ENCODE measurements around the gene RBM10.
A peak's percentile ranks its signal among the peaks of the same experiment; 100 is the strongest.

Gene RBM10

GRCh38 chrX:47218920-47219815 is 74.1 kb downstream of the RBM10 start:
- H3K4me3 Mint-ChIP-seq: peak overlapping the region; percentile 82
- no peaks in the 10 kb centered on the region for H3K27me3 Mint-ChIP-seq
- H3K27ac Mint-ChIP-seq: peak overlapping the region; percentile 92
- intact Hi-C loops (cut with micrococcal nuclease): loop anchor here (1.0 kb wide), 1 partner anchor 14 kb away; the partner anchor contains the start of gene USP11
- H3K36me3 Mint-ChIP-seq (ENCODE audit: low read depth): peaks cover 80% of the 10 kb centered on the region
- H3K4me1 Mint-ChIP-seq (ENCODE audit: low read depth): peaks cover 66% of the 10 kb centered on the region
- no peaks in the 10 kb centered on the region for H3K9me3 Mint-ChIP-seq

GRCh38 chrX:47221756-47222155 is 76.7 kb downstream of the RBM10 start:
- Mint-ChIP-seq H3K27ac (no peak overlapping the region), H3K27me3 (no peaks in the 10 kb centered on the region), H3K4me1 (ENCODE audit: low read depth) (peaks cover 64% of the 10 kb centered on the region), H3K36me3 (ENCODE audit: low read depth) (peaks cover 80% of the 10 kb centered on the region), H3K4me3 (no peak overlapping the region), H3K9me3 (no peaks in the 10 kb centered on the region)
- intact Hi-C loops (cut with micrococcal nuclease): no loop called here

GRCh38 chrX:47222751-47223350 is 77.8 kb downstream of the RBM10 start:
- no peaks in the 10 kb centered on the region for H3K9me3 Mint-ChIP-seq
- no peak overlapping the region for H3K27ac Mint-ChIP-seq
- peaks cover 90% of the 10 kb centered on the region for H3K36me3 Mint-ChIP-seq (ENCODE audit: low read depth)
- no peaks in the 10 kb centered on the region for H3K27me3 Mint-ChIP-seq
- intact Hi-C loops (cut with micrococcal nuclease): no loop called here
- no peak overlapping the region for H3K4me3 Mint-ChIP-seq
- peaks cover 56% of the 10 kb centered on the region for H3K4me1 Mint-ChIP-seq (ENCODE audit: low read depth)

DNA sequence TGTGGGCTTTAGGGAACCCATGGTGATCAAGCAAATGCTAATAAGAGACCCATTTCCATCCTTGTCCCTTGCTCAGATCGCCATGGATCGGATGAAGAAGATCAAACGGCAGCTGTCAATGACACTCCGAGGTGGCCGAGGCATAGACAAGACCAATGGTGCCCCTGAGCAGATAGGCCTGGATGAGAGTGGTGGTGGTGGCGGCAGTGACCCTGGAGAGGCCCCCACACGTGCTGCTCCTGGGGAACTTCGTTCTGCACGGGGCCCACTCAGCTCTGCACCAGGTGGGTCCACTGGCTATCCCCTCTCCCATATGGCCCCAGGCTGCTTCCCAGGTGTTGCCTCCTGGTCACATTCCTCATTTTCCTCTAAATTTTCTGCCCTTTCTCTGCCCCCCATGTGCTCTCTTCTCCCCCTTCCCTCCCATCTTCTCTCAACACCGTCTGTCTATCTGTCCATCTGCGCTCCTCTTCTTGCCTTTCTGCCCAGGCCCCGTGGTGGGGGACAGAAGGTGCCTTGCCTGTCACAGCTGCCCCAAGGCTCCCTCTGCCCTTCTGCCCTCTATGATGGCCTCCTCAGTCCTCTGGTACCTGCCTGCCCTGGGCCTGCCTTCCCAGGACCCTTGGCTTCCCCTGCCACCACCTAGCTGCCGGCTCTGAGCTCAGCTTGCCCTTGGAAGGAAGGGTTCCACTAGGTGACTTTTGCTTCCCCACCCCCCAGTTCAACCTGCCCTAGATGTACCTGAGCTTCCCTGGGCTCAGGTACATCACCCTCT is 78.6 kb downstream of the RBM10 start:
- intact Hi-C loops (cut with micrococcal nuclease): no loop called here
- H3K4me1 Mint-ChIP-seq (ENCODE audit: low read depth): peaks cover 56% of the 10 kb centered on the region
- H3K4me3 Mint-ChIP-seq: no peak overlapping the region
- peak overlapping the region; percentile 51 for H3K27ac Mint-ChIP-seq
- no peaks in the 10 kb centered on the region for H3K9me3 Mint-ChIP-seq
- H3K27me3 Mint-ChIP-seq: no peaks in the 10 kb centered on the region
- peaks cover 92% of the 10 kb centered on the region for H3K36me3 Mint-ChIP-seq (ENCODE audit: low read depth)

- no peak overlapping the region for H3K4me3 Mint-ChIP-seq
- peaks cover 51% of the 10 kb centered on the region for H3K4me1 Mint-ChIP-seq (ENCODE audit: low read depth)
- no peaks in the 10 kb centered on the region for H3K9me3 Mint-ChIP-seq
- no peaks in the 10 kb centered on the region for H3K27me3 Mint-ChIP-seq
- peak overlapping the region; percentile 51 for H3K27ac Mint-ChIP-seq
- H3K36me3 Mint-ChIP-seq (ENCODE audit: low read depth): peaks cover 92% of the 10 kb centered on the region
- intact Hi-C loops (cut with micrococcal nuclease): no loop called here
Measured at GRCh38 chrX:47224266-47224895, 79.4 kb downstream of the RBM10 start.

DNA sequence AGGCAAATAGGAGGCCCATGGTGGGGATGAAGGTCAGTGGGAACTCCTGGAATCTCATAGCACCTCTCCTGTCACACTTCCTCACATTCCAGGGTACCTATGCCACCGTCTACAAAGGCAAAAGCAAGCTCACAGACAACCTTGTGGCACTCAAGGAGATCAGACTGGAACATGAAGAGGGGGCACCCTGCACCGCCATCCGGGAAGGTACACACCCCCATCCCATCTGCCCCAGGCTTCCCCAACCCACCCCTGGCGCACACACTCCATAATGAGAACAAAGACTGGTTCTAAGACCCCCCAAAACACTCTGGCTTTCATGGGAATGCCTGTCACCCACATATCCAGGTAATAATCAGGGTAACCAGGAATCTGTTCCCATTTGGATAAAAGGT is 79.9 kb downstream of the RBM10 start:
- Mint-ChIP-seq H3K27ac (no peak overlapping the region), H3K36me3 (ENCODE audit: low read depth) (peaks cover 92% of the 10 kb centered on the region), H3K9me3 (no peaks in the 10 kb centered on the region), H3K27me3 (no peaks in the 10 kb centered on the region), H3K4me3 (no peak overlapping the region), H3K4me1 (ENCODE audit: low read depth) (peaks cover 45% of the 10 kb centered on the region)
- intact Hi-C loops (cut with micrococcal nuclease): no loop called here

DNA sequence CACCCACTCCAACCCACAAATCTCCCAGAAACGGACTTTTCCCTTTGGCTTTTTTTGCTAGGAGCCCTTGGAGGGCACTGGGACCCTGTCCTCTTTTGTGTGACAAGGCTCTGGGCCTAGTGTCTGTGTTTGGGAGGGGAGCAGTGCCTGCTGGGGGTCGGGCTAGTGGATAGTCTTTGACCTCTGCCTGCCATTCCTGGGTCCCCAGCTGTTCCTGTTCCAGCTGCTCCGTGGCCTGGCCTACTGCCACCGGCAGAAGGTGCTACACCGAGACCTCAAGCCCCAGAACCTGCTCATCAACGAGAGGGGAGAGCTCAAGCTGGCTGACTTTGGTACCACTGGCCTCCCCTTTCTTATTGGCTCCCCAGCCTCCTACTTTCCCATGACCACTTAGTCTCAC is 81.0 kb downstream of the RBM10 start:
- Mint-ChIP-seq H3K27ac (no peak overlapping the region), H3K36me3 (ENCODE audit: low read depth) (peaks cover 81% of the 10 kb centered on the region), H3K4me1 (ENCODE audit: low read depth) (peaks cover 34% of the 10 kb centered on the region), H3K4me3 (no peak overlapping the region), H3K9me3 (no peaks in the 10 kb centered on the region), H3K27me3 (no peaks in the 10 kb centered on the region)
- intact Hi-C loops (cut with micrococcal nuclease): no loop called here

- no peaks in the 10 kb centered on the region for H3K27me3 Mint-ChIP-seq
- H3K9me3 Mint-ChIP-seq: no peaks in the 10 kb centered on the region
- intact Hi-C loops (cut with micrococcal nuclease): no loop called here
- H3K36me3 Mint-ChIP-seq (ENCODE audit: low read depth): peaks cover 80% of the 10 kb centered on the region
- no peak overlapping the region for H3K27ac Mint-ChIP-seq
- H3K4me1 Mint-ChIP-seq (ENCODE audit: low read depth): peaks cover 29% of the 10 kb centered on the region
- no peak overlapping the region for H3K4me3 Mint-ChIP-seq
Measured at GRCh38 chrX:47226531-47227333, 81.7 kb downstream of the RBM10 start.

DNA sequence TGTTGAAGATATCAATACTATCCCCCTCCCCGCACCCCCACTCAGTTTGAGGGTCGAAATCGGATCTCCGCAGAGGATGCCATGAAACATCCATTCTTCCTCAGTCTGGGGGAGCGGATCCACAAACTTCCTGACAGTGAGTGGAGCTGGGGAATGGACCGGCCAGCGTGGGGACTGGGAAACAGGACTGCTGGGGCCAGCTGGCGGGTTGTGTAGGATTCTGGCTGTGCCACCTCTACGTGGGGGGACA is 82.2 kb downstream of the RBM10 start:
- peaks cover 75% of the 10 kb centered on the region for H3K36me3 Mint-ChIP-seq (ENCODE audit: low read depth)
- H3K9me3 Mint-ChIP-seq: no peaks in the 10 kb centered on the region
- H3K27me3 Mint-ChIP-seq: no peaks in the 10 kb centered on the region
- intact Hi-C loops (cut with micrococcal nuclease): no loop called here
- H3K4me3 Mint-ChIP-seq: no peak overlapping the region
- H3K4me1 Mint-ChIP-seq (ENCODE audit: low read depth): peaks cover 24% of the 10 kb centered on the region
- H3K27ac Mint-ChIP-seq: no peak overlapping the region

DNA sequence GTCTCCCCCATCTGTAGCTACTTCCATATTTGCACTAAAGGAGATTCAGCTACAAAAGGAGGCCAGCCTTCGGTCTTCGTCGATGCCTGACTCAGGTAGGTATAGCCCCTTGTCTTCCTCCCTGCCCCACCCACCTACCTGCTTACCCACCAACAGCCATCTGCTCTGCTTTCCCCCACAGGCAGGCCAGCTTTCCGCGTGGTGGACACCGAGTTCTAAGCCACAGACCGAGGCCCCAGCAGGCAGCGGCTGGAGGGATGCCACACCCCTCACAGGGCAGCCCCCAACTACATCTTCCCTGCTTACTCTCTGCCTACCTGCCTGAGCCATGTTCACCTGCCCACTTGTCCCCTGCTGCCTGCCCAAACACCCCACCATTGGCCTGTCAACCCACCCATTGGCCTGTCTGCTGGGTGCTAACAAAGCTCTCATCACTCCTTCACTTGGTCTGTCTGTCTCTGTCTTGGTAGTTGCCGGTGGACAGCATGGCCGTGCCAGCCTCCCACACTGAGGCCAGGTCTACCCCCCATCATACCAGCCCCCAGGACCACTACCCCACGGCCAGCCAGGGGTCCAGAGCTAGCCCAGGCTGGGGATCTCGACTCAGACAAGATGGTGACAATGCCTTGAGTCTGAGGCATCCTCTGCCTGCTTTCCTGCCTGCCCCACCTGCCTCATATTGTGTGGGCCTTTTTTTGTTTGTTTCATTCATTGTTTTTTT is 83.7 kb downstream of the RBM10 start:
- intact Hi-C loops (cut with micrococcal nuclease): no loop called here
- peaks cover 70% of the 10 kb centered on the region for H3K36me3 Mint-ChIP-seq (ENCODE audit: low read depth)
- peaks cover 25% of the 10 kb centered on the region for H3K4me1 Mint-ChIP-seq (ENCODE audit: low read depth)
- H3K27ac Mint-ChIP-seq: no peak overlapping the region
- no peak overlapping the region for H3K4me3 Mint-ChIP-seq
- H3K27me3 Mint-ChIP-seq: no peaks in the 10 kb centered on the region
- no peaks in the 10 kb centered on the region for H3K9me3 Mint-ChIP-seq

- Mint-ChIP-seq H3K4me1 (ENCODE audit: low read depth) (peaks cover 18% of the 10 kb centered on the region), H3K27ac (no peak overlapping the region), H3K36me3 (ENCODE audit: low read depth) (peaks cover 63% of the 10 kb centered on the region), H3K27me3 (no peaks in the 10 kb centered on the region), H3K4me3 (no peak overlapping the region), H3K9me3 (no peaks in the 10 kb centered on the region)
- intact Hi-C loops (cut with micrococcal nuclease): no loop called here
Measured at GRCh38 chrX:47229427-47229826, 84.4 kb downstream of the RBM10 start.

DNA sequence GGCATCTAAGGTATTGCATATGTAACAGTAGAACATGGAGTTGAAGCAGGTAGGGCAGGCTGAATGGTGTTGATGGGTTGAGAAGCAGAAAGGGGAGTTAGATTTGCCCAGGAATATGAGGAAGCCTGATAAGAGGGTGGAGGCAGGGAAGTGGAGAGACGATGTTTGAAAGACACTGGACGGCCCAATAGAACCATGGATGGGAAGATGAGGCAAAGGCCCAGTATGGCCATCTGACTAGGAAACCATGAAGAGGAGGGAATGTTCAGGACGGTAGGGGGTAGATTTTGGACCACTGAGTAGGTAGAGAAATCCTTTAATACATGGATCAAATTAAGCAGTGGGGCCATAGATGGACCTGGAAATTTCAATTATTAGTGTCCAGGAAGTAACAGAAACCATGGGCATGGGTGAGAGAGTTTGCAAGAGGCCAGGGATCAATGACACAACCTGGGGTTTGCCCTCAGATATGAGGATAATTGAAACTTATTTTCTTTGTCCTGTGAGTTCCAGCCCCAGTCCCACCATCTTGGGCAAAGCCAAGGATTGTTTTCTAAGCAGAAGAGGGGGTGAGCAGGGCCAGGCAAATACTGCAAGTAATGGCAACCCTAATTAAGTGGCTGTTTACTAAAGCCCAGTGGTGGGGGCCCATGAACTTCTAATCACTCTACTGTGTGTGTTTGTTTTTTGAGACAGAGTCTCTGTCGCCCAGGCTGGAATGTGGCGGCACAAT is 85.3 kb downstream of the RBM10 start:
- H3K27ac Mint-ChIP-seq: no peak overlapping the region
- no peak overlapping the region for H3K4me3 Mint-ChIP-seq
- no peaks in the 10 kb centered on the region for H3K9me3 Mint-ChIP-seq
- peaks cover 13% of the 10 kb centered on the region for H3K4me1 Mint-ChIP-seq (ENCODE audit: low read depth)
- no peaks in the 10 kb centered on the region for H3K27me3 Mint-ChIP-seq
- intact Hi-C loops (cut with micrococcal nuclease): loop anchor here (10.0 kb wide), 1 partner anchor 1344 kb away; the partner anchor contains the start of gene RBM3
- peaks cover 54% of the 10 kb centered on the region for H3K36me3 Mint-ChIP-seq (ENCODE audit: low read depth)

All from dendritic cell treated with granulocyte-macrophage colony-stimulating factor and Interleukin-4, amounts not matched to agents 40 ng/mL and 50 ng/mL, for 4 days (primary cell).